Calu3 (cell line): ENCODE results near the gene RXRB. TPM values are rescaled to one million over a fixed set of nuclear protein-coding genes. Genes with fewer than 3 reads are reported as not detected.

ENCODE experiments used
- BruUV-seq: library from RNA; stranded (reverse); fragments of 400-500 nt; replicated peaks from 2 replicates; lab custom pipeline; 2021; lab: Mats Ljungman, UMichigan
- CTCF ChIA-PET: fragments of 300-600 bp; sonication (Branson Sonifier 250); formaldehyde crosslinking; loops from one replicate; lab custom pipeline; 2022; ENCODE audit warnings: antibody characterized with exemption; lab: Charles Lee
- DNase-seq: peaks from one replicate; pipeline ENCODE4 v3.0.0; 2022
- H3K27ac Mint-ChIP-seq: one replicate; pipeline ENCODE4 v1.8.0; 2022; ENCODE audit warnings: mixed read lengths; ENCODE audit not compliant: unreplicated experiment
- H3K27me3 Mint-ChIP-seq: one replicate; pipeline ENCODE4 v1.8.0; 2022; ENCODE audit warnings: mixed read lengths; ENCODE audit not compliant: unreplicated experiment
- H3K36me3 Mint-ChIP-seq: one replicate; pipeline ENCODE4 v1.8.0; 2022; ENCODE audit warnings: mild to moderate bottlenecking, moderate library complexity, mixed read lengths; ENCODE audit not compliant: insufficient read depth, unreplicated experiment
- H3K4me1 Mint-ChIP-seq: one replicate; pipeline ENCODE4 v1.8.0; 2022; ENCODE audit warnings: mild to moderate bottlenecking, low read depth, mixed read lengths; ENCODE audit not compliant: unreplicated experiment
- H3K4me3 Mint-ChIP-seq: one replicate; pipeline ENCODE4 v1.8.0; 2022; ENCODE audit warnings: mild to moderate bottlenecking, low read depth, moderate library complexity, mixed read lengths; ENCODE audit not compliant: unreplicated experiment
- H3K9me3 Mint-ChIP-seq: one replicate; pipeline ENCODE4 v1.8.0; 2022; ENCODE audit warnings: low read depth, mixed read lengths; ENCODE audit not compliant: unreplicated experiment
- CTCF ChIP-seq: fragments of 200-600 bp; IDR thresholded peaks from one replicate; pipeline ENCODE4 v1.8.0; 2022; ENCODE audit warnings: antibody characterized with exemption; ENCODE audit not compliant: unreplicated experiment
- intact Hi-C: fragments of 100-400 bp; cut with micrococcal nuclease; formaldehyde crosslinking; loops from one replicate; pipeline ENCODE4 v1.10.0; 2022; ENCODE audit not compliant: unreplicated experiment
- total RNA-seq: library from RNA; stranded (reverse); gene quantifications from 2 replicates; pipeline ENCODE4 v1.2.3, GENCODE V29; 2022

RXRB gene
- total RNA-seq, 1 experiment from 2014 or later: 78.3 TPM

DNA sequence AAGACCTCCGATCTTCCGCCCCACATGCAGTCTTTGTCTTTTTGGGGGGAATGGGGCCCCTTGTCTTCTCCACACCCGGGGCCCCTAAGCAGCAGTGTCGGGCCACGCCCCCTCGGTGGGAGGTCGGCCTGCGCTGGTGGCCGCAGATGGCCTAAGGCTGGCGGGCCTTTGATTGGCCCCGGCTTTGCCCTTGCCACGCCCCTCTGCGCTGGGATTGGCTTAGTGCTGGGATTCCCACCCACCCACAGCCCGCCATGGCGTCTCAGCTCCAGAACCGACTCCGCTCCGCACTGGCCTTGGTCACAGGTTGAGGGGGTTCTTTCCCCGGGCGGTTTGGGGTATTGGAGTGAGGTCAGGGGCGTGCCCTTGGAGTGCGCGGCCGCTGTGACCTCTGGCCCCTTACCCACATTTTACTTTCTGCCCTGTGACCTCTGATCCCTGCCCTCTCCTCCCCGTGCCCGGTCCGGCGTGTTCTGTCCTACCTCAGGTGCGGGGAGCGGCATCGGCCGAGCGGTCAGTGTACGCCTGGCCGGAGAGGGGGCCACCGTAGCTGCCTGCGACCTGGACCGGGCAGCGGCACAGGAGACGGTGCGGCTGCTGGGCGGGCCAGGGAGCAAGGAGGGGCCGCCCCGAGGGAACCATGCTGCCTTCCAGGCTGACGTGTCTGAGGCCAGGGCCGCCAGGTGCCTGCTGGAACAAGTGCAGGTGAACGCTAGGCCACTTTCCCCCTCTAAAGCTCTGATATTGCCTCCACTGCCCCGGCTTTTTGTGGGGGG lies 4.1 kb upstream of the RXRB start, which contains the start of gene HSD17B8:
TSS of gene HSD17B8 (plus strand) at position 241 of the 776 bp plus-strand sequence. CDS start at position 255, 14 bp downstream.
- CTCF ChIA-PET: interaction anchor here (0.6 to 1.5 kb wide), 4 partner anchors 170 to 252 kb away, joined by 3 to 4 read pairs (median 3); partner anchors contain the start of gene HLA-DMA
- no peak for TF ChIP-seq CTCF
- no peaks in the 10 kb centered on the region for H3K9me3 Mint-ChIP-seq
- H3K27me3 Mint-ChIP-seq: no peaks in the 10 kb centered on the region
- DNase-seq: peak; percentile 99
- no TSS peak for BruUV-seq
- intact Hi-C loops: loop anchor here (5.0 kb wide), 1 partner anchor 43 kb away; no protein-coding TSS in a partner anchor
- H3K4me1 Mint-ChIP-seq: peaks cover 62% of the 10 kb centered on the region
- peak within 1 kb of the TSS; percentile 97 for H3K4me3 Mint-ChIP-seq
- peak within 1 kb of the TSS; percentile 81 for H3K27ac Mint-ChIP-seq
- H3K36me3 Mint-ChIP-seq: peaks cover 92% of the 10 kb centered on the region

- Mint-ChIP-seq H3K27me3 (no peaks in the 10 kb centered on the region), H3K36me3 (peaks cover 92% of the 10 kb centered on the region), H3K4me1 (peaks cover 59% of the 10 kb centered on the region), H3K27ac (peak overlapping the region; percentile 48), H3K4me3 (peak overlapping the region; percentile 97), H3K9me3 (no peaks in the 10 kb centered on the region)
- no peak for TF ChIP-seq CTCF
- BruUV-seq: no TSS peak
- no peak for DNase-seq
- CTCF ChIA-PET: interaction anchor here (0.6 to 1.5 kb wide), 3 partner anchors 170 to 251 kb away, joined by 3 read pairs; partner anchors contain the start of gene HLA-DMA
- intact Hi-C loops: no loop called here
These were observed 3.6 kb upstream of the RXRB start for GRCh38 chr6:33204165-33204414.

DNA sequence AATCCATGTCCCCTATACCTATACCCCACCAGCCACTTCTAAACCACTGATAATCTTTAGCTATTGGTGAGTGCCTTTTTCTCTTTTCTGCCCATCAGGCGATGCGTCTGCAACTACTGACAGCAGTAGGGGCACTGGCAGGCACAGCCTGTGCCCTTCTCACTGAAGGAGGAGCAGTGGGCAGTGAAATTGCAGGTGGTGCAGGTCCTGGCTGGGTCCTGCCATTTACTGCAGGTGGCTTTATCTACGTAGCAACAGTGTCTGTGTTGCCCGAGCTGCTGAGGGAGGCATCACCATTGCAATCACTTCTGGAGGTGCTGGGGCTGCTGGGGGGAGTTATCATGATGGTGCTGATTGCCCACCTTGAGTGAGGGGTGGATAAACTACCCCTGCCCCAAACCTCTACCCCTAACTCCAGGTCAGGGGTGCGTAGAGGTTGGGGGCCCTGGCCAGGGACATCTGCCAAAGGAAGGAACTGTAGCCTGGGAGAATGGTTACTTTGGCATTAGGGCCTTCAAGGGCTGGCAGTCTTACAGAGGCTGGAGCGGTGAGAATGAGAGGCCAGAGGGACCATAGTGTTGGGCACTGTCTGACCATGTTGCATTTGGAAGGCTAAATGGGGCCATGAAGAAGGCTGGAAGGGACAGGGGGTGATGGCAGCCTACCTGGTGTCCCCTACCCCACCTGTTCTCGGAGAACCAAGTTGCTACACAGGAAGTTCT lies 3.1 kb upstream of the RXRB start:
- no TSS peak for BruUV-seq
- Mint-ChIP-seq H3K36me3 (peaks cover 92% of the 10 kb centered on the region), H3K9me3 (no peaks in the 10 kb centered on the region), H3K27ac (peak overlapping the region; percentile 48), H3K4me1 (peaks cover 59% of the 10 kb centered on the region), H3K4me3 (peak overlapping the region; percentile 97), H3K27me3 (no peaks in the 10 kb centered on the region)
- intact Hi-C loops: no loop called here
- no peak for TF ChIP-seq CTCF
- CTCF ChIA-PET: no interaction called here
- DNase-seq: no peak

DNA sequence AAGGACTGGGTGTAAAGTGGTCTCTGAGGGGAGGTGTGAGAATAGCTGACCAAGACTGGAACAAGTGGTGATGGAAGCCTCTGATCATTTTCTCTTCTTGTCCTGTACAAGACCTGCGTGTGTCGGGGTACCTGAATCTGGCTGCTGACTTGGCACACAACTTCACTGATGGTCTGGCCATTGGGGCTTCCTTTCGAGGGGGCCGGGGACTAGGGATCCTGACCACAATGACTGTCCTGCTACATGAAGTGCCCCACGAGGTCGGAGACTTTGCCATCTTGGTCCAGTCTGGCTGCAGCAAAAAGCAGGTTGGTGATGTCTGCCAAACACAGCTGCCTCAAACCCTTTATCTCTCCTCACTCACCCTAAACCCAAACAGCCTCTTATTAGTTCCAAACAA lies 2.3 kb upstream of the RXRB start:
- no peak for DNase-seq
- no TSS peak for BruUV-seq
- H3K36me3 Mint-ChIP-seq: peaks cover 92% of the 10 kb centered on the region
- peak overlapping the region; percentile 97 for H3K4me3 Mint-ChIP-seq
- CTCF ChIA-PET: no interaction called here
- peak overlapping the region; percentile 48 for H3K27ac Mint-ChIP-seq
- no peaks in the 10 kb centered on the region for H3K9me3 Mint-ChIP-seq
- TF ChIP-seq CTCF: no peak
- H3K4me1 Mint-ChIP-seq: peaks cover 66% of the 10 kb centered on the region
- H3K27me3 Mint-ChIP-seq: no peaks in the 10 kb centered on the region
- intact Hi-C loops: no loop called here
